AG09309 (cell line): ENCODE measurements around the gene EMD.

ENCODE experiments used
- DNase-seq: peaks from one replicate; pipeline ENCODE4 v3.0.0-alpha.2; 2010; ENCODE audit warnings: low read depth
- H3K4me3 ChIP-seq: 2 replicates; pipeline ENCODE4 v1.5.1; 2011; ENCODE audit warnings: mild to moderate bottlenecking, low read depth, low read length, moderate library complexity; ENCODE audit not compliant: control insufficient read depth
- CTCF ChIP-seq: IDR thresholded peaks from 2 replicates; pipeline ENCODE4 v1.5.1; 2011; ENCODE audit warnings: mild to moderate bottlenecking, low read depth, low read length, inconsistent platforms; ENCODE audit not compliant: insufficient read depth, control insufficient read depth; ENCODE audit errors: missing control alignments

EMD gene

DNA sequence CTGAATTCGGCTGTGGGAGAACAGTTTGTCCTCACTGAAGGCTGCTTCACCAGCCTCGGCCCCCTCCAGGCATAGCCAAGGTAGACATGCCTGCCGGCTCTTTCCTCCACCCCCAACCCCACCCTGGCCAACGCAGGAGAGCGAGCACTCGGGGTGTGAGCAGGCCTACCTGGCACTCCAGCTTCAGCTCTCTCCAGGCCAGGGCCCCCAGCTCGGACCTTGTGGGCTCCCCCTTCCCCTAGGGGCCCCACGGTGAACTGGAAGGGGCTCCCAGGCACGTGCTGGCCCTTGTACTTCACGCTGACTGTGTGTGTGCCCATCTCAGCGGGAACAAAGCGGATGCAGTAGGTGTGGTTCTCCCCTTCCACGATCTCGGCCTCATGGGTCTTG, 27.1 kb upstream of the EMD start:
- no peak for TF ChIP-seq CTCF
- no peak for DNase-seq
- no peak overlapping the region for H3K4me3 ChIP-seq

GRCh38 chrX:154352466-154352865, 26.6 kb upstream of the EMD start:
- no peak for DNase-seq
- no peak for TF ChIP-seq CTCF

DNA sequence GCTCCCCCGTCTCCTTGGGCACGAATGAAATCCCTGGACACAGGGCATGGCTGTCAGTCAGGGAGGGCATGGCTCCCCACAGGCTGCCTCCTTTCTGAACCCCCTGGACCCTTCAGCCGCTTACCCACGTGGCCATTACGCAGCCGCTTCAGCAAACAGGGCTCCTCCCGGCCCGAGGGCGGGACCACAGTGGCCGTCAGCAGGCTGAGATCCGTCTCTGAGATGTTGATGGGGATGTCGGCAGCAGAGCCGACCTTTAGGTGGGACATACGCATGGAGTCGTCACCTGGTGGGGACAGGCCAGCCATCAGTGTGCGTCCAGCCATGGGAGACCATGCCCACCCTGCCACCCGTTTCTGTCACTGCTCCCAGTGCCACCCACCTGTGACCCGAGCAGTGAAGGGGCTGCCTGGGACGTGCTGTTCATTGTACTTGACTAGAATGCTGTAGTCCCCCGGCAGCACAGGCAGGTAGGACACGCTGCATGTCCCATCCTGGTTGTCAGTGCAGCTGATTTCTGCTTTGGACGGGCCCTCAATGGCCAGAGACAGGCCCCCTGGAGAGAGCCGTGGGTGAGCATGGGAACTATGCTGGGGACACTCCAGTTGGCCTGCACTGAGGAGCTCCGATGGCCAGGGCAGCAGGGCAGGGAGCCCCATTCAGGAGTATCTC, 25.8 kb upstream of the EMD start:
- no peak for TF ChIP-seq CTCF
- DNase-seq: no peak
- H3K4me3 ChIP-seq: no peak overlapping the region

More at GRCh38 chrX:154352466-154352865, 26.6 kb upstream of the EMD start:
- no peak overlapping the region for H3K4me3 ChIP-seq

- H3K4me3 ChIP-seq: no peak overlapping the region
- TF ChIP-seq CTCF: no peak
- DNase-seq: no peak
Measured at GRCh38 chrX:154354013-154354412, 25.1 kb upstream of the EMD start.

GRCh38 chrX:154354516-154354915, 24.6 kb upstream of the EMD start:
- no peak for TF ChIP-seq CTCF
- H3K4me3 ChIP-seq: no peak overlapping the region
- no peak for DNase-seq

DNA sequence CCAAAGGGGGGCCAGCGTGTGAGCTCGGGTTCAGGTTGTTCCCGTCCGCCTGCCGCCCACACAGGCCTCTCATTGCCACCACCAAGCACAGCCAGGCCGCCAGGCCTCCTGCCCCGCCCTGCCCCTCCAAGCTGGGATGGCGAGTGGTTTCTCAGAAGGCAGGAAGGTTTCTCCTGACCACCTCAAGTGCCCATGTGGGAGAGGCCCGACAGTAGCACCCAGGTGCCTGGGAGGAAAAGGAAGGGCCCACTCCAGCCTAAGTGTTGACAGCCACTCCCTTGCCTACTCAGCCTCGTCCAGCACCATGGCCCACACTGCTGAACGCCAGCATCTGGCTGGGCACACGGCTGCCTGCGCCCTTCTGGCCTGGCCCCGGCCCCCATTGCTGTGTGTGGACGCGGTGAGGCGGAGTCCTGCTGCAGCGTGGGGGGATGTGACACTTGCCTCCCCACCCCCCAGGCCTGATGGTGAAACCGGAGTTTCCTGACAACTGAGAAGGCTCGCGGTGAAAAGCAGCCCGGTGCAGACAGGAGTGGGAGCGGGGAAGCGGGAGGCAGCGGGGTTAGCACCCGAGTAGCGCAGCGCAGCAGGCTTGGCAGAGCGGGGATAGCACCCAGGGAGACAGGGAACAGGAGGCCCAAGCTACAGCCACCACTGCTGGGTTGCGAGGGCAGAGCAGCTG, 23.9 kb upstream of the EMD start:
- H3K4me3 ChIP-seq: no peak overlapping the region
- no peak for DNase-seq

More for the DNA sequence above, 23.9 kb upstream of the EMD start:
- TF ChIP-seq CTCF: no peak
